ENCODE results near the gene BUD13.

DNA sequence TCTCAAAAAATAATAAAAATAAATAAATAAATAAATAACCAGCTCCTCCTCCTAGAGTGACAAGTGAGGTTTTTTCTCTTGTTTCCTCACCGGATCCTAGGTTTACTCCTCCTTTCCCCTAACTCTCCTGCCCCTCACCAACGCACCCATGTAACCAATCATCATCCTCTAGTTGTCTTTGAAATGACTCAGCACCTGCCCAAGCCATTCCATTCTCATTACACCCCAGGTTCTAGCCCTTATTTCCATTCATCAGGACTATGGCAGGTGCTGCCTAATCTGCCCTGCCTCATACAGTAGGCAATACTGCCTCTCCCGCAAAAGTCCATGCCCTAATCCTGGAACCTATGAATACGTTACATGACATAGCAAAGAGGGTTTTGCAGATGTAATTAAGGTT lies 60.4 kb downstream of the BUD13 start:
- TF ChIP-seq, protein P1, sequence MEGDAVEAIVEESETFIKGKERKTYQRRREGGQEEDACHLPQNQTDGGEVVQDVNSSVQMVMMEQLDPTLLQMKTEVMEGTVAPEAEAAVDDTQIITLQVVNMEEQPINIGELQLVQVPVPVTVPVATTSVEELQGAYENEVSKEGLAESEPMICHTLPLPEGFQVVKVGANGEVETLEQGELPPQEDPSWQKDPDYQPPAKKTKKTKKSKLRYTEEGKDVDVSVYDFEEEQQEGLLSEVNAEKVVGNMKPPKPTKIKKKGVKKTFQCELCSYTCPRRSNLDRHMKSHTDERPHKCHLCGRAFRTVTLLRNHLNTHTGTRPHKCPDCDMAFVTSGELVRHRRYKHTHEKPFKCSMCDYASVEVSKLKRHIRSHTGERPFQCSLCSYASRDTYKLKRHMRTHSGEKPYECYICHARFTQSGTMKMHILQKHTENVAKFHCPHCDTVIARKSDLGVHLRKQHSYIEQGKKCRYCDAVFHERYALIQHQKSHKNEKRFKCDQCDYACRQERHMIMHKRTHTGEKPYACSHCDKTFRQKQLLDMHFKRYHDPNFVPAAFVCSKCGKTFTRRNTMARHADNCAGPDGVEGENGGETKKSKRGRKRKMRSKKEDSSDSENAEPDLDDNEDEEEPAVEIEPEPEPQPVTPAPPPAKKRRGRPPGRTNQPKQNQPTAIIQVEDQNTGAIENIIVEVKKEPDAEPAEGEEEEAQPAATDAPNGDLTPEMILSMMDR (IDR thresholded peaks at IDR 0.05), result no peak
- TF ChIP-seq POLR2AphosphoS5 (IDR thresholded peaks at IDR 0.05; ENCODE audit: low read depth, low read length), result no peak
- TF ChIP-seq, protein P2, sequence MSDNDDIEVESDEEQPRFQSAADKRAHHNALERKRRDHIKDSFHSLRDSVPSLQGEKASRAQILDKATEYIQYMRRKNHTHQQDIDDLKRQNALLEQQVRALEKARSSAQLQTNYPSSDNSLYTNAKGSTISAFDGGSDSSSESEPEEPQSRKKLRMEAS (IDR thresholded peaks at IDR 0.05; ENCODE audit: low read depth), result no peak
- no peak for TF ChIP-seq YY1 (IDR thresholded peaks at IDR 0.05; ENCODE audit: low read depth)
- no peak for TF ChIP-seq FOSL2 (IDR thresholded peaks at IDR 0.05; ENCODE audit: borderline replicate concordance, low read depth)
- no peak for TF ChIP-seq TCF12 (IDR thresholded peaks at IDR 0.05)
- no peak for TF ChIP-seq RFX5 (IDR thresholded peaks at IDR 0.05; ENCODE audit: low read length)
- TF ChIP-seq NRF1 (IDR thresholded peaks at IDR 0.05; ENCODE audit: low read depth, low read length), result no peak
- TF ChIP-seq FOXM1 (IDR thresholded peaks at IDR 0.05; ENCODE audit: low read depth), result no peak

All from SK-N-SH (cell line).